ENCODE results near the gene CCNL1.

The CCNL1 gene

GRCh38 chr3:157145606-157146322 is 14.2 kb downstream of the CCNL1 start:
- DNase-seq (ENCODE audit: low spot score) = no peak

- DNase-seq (ENCODE audit: low spot score) = no peak
These were observed 17.6 kb downstream of the CCNL1 start for GRCh38 chr3:157142315-157142714.

- DNase-seq (ENCODE audit: low spot score) = no peak
These were observed 19.9 kb downstream of the CCNL1 start for GRCh38 chr3:157139938-157140534.

GRCh38 chr3:157136647-157137387 is 23.1 kb downstream of the CCNL1 start:
- no peak for DNase-seq (ENCODE audit: low spot score)

- no peak for DNase-seq (ENCODE audit: low spot score)
These were observed 24.1 kb downstream of the CCNL1 start for GRCh38 chr3:157135671-157136396.

GRCh38 chr3:157134620-157135191 is 25.2 kb downstream of the CCNL1 start:
- no peak for DNase-seq (ENCODE audit: low spot score)

GRCh38 chr3:157133434-157134320 is 26.3 kb downstream of the CCNL1 start:
- no peak for DNase-seq (ENCODE audit: low spot score)

- no peak for DNase-seq (ENCODE audit: low spot score)
These were observed 27.0 kb downstream of the CCNL1 start for GRCh38 chr3:157132936-157133335.

GRCh38 chr3:157132341-157132740 is 27.6 kb downstream of the CCNL1 start:
- DNase-seq (ENCODE audit: low spot score) = no peak

- DNase-seq (ENCODE audit: low spot score) = peak; percentile 52
These were observed 28.1 kb downstream of the CCNL1 start for GRCh38 chr3:157131861-157132260.

GRCh38 chr3:157130467-157131251 is 29.3 kb downstream of the CCNL1 start:
- no peak for DNase-seq (ENCODE audit: low spot score)

GRCh38 chr3:157129803-157130466 is 30.0 kb downstream of the CCNL1 start:
- DNase-seq (ENCODE audit: low spot score) = no peak

- DNase-seq (ENCODE audit: low spot score) = no peak
These were observed 30.9 kb downstream of the CCNL1 start for GRCh38 chr3:157128771-157129681.

GRCh38 chr3:157127831-157128767 is 31.8 kb downstream of the CCNL1 start:
- no peak for DNase-seq (ENCODE audit: low spot score)

GRCh38 chr3:157127268-157127667 is 32.7 kb downstream of the CCNL1 start:
- no peak for DNase-seq (ENCODE audit: low spot score)

- no peak for DNase-seq (ENCODE audit: low spot score)
These were observed 33.6 kb downstream of the CCNL1 start for GRCh38 chr3:157126365-157126764.

GRCh38 chr3:157125101-157125500 is 34.8 kb downstream of the CCNL1 start:
- no peak for DNase-seq (ENCODE audit: low spot score)

- DNase-seq (ENCODE audit: low spot score) = no peak
These were observed 36.3 kb downstream of the CCNL1 start for GRCh38 chr3:157123621-157124020.
